ENCODE data around the gene SMG6.
A peak's percentile ranks its signal among the peaks of the same experiment; 100 is the strongest.

The SMG6 gene

DNA sequence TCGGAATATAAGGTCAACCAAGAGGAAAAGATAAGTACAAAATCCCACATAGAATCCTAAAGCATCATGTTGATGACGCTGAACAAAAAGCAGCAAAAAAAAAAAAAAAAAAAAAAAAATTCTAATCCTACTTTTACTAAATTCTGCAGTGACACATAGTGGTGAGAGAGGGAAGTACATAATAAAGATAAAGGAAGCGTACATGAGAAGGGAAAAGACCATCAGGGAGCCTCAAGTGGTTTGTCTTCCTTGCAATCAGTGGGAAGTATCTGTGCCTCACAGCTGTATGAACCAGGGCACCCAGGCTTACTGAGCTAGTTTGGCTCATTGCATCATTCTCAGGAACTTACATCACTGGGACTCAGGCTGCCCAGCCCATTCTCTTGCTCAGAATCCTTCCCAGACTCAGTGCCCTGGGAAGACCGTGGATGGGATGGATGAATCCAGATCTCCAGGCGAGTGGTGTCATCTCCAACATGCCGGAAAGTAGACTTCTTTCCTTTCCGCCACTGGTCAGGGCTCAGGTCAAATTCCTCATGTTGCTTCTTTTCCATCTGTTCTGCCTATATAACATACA, 21.2 kb downstream of the SMG6 start:
- TF ChIP-seq CEBPB (IDR thresholded peaks at IDR 0.05) (no peak), ZBTB7A (IDR thresholded peaks at IDR 0.05; ENCODE audit: low read depth) (no peak), RAD21 (IDR thresholded peaks at IDR 0.05; ENCODE audit: low read depth) (peak; percentile 39)

DNA sequence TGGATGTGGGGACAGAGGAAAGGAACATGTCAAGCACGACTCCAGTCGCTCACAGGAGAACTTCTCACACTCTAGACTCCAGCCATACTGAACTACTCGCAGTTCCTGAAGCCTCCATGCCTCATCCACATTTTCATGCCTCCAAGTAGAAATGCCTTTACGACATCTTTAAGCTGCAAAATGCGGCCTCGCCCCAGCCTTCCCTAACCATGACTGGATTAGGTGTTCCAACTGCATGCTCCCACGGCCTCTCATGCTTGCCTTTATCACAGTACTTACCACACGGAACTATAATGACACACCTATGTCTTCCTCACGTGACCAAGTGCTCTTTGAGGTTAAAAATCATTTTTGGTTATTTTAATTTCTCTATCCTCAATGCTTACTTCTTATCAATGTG, 23.9 kb downstream of the SMG6 start:
- TF ChIP-seq ZBTB7A (IDR thresholded peaks at IDR 0.05; ENCODE audit: low read depth) = no peak
- TF ChIP-seq TAF1 (IDR thresholded peaks at IDR 0.05; ENCODE audit: low read depth) = no peak
- TF ChIP-seq, protein P1, sequence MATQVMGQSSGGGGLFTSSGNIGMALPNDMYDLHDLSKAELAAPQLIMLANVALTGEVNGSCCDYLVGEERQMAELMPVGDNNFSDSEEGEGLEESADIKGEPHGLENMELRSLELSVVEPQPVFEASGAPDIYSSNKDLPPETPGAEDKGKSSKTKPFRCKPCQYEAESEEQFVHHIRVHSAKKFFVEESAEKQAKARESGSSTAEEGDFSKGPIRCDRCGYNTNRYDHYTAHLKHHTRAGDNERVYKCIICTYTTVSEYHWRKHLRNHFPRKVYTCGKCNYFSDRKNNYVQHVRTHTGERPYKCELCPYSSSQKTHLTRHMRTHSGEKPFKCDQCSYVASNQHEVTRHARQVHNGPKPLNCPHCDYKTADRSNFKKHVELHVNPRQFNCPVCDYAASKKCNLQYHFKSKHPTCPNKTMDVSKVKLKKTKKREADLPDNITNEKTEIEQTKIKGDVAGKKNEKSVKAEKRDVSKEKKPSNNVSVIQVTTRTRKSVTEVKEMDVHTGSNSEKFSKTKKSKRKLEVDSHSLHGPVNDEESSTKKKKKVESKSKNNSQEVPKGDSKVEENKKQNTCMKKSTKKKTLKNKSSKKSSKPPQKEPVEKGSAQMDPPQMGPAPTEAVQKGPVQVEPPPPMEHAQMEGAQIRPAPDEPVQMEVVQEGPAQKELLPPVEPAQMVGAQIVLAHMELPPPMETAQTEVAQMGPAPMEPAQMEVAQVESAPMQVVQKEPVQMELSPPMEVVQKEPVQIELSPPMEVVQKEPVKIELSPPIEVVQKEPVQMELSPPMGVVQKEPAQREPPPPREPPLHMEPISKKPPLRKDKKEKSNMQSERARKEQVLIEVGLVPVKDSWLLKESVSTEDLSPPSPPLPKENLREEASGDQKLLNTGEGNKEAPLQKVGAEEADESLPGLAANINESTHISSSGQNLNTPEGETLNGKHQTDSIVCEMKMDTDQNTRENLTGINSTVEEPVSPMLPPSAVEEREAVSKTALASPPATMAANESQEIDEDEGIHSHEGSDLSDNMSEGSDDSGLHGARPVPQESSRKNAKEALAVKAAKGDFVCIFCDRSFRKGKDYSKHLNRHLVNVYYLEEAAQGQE (IDR thresholded peaks at IDR 0.05; ENCODE audit: low read depth) = no peak
- TF ChIP-seq, protein P2, sequence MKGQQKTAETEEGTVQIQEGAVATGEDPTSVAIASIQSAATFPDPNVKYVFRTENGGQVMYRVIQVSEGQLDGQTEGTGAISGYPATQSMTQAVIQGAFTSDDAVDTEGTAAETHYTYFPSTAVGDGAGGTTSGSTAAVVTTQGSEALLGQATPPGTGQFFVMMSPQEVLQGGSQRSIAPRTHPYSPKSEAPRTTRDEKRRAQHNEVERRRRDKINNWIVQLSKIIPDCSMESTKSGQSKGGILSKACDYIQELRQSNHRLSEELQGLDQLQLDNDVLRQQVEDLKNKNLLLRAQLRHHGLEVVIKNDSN (IDR thresholded peaks at IDR 0.05) = no peak
- no peak for TF ChIP-seq TCF12 (IDR thresholded peaks at IDR 0.05; ENCODE audit: low read depth)
- no peak for TF ChIP-seq EP300 (IDR thresholded peaks at IDR 0.05; ENCODE audit: borderline replicate concordance)

DNA sequence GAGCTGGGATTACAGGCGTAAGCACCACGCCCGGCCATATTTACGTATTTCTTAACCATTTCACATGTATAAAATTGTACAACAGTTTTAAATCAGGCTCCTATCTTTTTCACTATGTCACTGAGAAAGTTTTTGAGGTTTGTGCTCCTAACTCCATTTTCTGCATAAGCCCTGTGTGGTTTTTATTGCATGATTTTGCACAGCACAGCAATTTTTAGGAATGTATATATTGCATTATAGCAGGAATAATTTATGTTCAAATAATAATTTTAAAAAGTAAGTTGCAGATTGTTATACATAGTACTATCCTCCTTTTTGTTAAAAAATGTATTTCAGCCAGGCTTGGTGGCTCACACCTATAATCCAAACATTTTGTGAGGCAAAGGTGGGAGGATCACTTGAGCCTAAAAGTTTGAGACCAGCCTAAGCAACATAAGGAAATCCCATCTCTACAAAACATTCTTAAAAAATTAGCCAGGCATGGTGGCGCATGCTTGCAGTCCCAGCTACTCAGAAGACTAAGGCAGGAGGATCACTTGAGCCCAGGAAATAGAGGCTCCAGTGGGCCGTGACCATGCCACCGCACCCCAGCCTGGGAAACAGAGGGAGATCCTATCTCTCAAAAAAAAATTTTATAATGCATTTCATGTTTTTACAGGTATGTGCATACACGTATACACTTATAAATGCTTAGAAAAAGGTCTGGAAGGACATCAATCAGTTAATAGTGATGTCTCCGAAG, 26.0 kb downstream of the SMG6 start:
- TF ChIP-seq CEBPB (IDR thresholded peaks at IDR 0.05) (no peak), TCF12 (IDR thresholded peaks at IDR 0.05; ENCODE audit: low read depth) (no peak), FOXM1 (IDR thresholded peaks at IDR 0.05; ENCODE audit: borderline replicate concordance, low read depth) (no peak), CREB1 (IDR thresholded peaks at IDR 0.05; ENCODE audit: low read depth) (no peak), EGR1 (IDR thresholded peaks at IDR 0.05) (no peak), EP300 (IDR thresholded peaks at IDR 0.05; ENCODE audit: borderline replicate concordance) (no peak), YY1 (IDR thresholded peaks at IDR 0.05; ENCODE audit: low read depth) (no peak), TAF1 (IDR thresholded peaks at IDR 0.05; ENCODE audit: low read depth) (no peak), RAD21 (IDR thresholded peaks at IDR 0.05; ENCODE audit: low read depth) (no peak), ZBTB7A (IDR thresholded peaks at IDR 0.05; ENCODE audit: low read depth) (no peak), NFIC (IDR thresholded peaks at IDR 0.05) (no peak), TEAD4 (IDR thresholded peaks at IDR 0.05) (no peak)
- TF ChIP-seq, protein P2 (IDR thresholded peaks at IDR 0.05) = no peak
- TF ChIP-seq, protein P3, sequence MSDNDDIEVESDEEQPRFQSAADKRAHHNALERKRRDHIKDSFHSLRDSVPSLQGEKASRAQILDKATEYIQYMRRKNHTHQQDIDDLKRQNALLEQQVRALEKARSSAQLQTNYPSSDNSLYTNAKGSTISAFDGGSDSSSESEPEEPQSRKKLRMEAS (IDR thresholded peaks at IDR 0.05) = no peak
- TF ChIP-seq, protein P1 (IDR thresholded peaks at IDR 0.05; ENCODE audit: low read depth) = no peak

DNA sequence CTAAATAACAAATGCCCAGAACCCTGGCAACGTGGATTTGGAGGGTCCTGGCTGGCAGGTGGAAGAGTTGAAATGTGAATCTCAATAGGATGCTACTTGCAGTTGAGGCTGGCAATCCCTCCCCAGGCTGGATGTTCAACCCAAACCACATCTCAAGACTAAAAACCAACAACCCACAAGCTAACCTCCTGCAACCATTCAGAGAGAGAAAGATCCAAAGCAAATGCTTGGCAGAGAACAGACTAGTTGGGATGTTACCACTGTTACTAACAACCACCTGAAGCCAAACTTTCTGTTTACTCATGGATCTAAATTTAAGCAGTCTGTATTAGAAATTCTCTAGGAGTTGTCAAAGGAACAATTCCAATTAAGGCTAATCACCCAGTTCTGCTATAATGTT, 27.9 kb downstream of the SMG6 start:
- TF ChIP-seq TEAD4 (IDR thresholded peaks at IDR 0.05) (no peak), CREB1 (IDR thresholded peaks at IDR 0.05; ENCODE audit: low read depth) (no peak), ZBTB7A (IDR thresholded peaks at IDR 0.05; ENCODE audit: low read depth) (no peak), TAF1 (IDR thresholded peaks at IDR 0.05; ENCODE audit: low read depth) (no peak), RAD21 (IDR thresholded peaks at IDR 0.05; ENCODE audit: low read depth) (no peak)
- TF ChIP-seq, protein P1 (IDR thresholded peaks at IDR 0.05; ENCODE audit: low read depth) = no peak
- TF ChIP-seq, protein P3 (IDR thresholded peaks at IDR 0.05) = no peak

DNA sequence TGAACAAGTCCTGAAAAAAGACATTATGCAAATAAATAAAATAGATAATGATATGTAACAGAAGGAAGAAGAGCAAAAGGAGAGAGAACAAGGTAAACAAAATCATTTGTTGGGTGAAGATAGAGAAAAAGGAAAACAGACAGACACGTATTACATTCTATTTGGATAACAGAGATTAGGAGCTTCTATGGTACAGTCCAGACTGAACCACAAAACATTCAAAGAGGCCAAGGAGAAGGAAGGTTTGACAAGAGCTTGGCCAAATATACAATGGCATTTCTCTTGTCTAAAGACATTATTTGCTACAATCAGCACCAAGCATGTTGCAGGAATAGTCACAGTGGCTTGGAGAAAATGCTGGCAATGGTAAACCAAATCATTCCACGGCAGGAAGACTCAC, 29.2 kb downstream of the SMG6 start:
- TF ChIP-seq YY1 (IDR thresholded peaks at IDR 0.05; ENCODE audit: low read depth) (no peak), EGR1 (IDR thresholded peaks at IDR 0.05) (no peak), RAD21 (IDR thresholded peaks at IDR 0.05; ENCODE audit: low read depth) (no peak), TAF1 (IDR thresholded peaks at IDR 0.05; ENCODE audit: low read depth) (no peak), EP300 (IDR thresholded peaks at IDR 0.05; ENCODE audit: borderline replicate concordance) (no peak), ZBTB7A (IDR thresholded peaks at IDR 0.05; ENCODE audit: low read depth) (no peak), TEAD4 (IDR thresholded peaks at IDR 0.05) (no peak), FOXM1 (IDR thresholded peaks at IDR 0.05; ENCODE audit: borderline replicate concordance, low read depth) (no peak), TCF12 (IDR thresholded peaks at IDR 0.05; ENCODE audit: low read depth) (no peak), CEBPB (IDR thresholded peaks at IDR 0.05) (no peak), CREB1 (IDR thresholded peaks at IDR 0.05; ENCODE audit: low read depth) (no peak), NFIC (IDR thresholded peaks at IDR 0.05) (no peak)
- TF ChIP-seq, protein P1 (IDR thresholded peaks at IDR 0.05; ENCODE audit: low read depth) = no peak
- TF ChIP-seq, protein P3 (IDR thresholded peaks at IDR 0.05) = no peak
- TF ChIP-seq, protein P2 (IDR thresholded peaks at IDR 0.05) = no peak

All from Ishikawa (cell line).